ENCODE results near the gene BLOC1S2. TPM values are rescaled to one million over a fixed set of nuclear protein-coding genes. Genes with fewer than 3 reads are reported as not detected.

BLOC1S2 gene
- total and polyA plus RNA-seq, 2 of the 8 experiments (the other 6 are each of a cell fraction or from before 2014, with no cell fraction given), result 25.1 to 50.6 TPM

DNA sequence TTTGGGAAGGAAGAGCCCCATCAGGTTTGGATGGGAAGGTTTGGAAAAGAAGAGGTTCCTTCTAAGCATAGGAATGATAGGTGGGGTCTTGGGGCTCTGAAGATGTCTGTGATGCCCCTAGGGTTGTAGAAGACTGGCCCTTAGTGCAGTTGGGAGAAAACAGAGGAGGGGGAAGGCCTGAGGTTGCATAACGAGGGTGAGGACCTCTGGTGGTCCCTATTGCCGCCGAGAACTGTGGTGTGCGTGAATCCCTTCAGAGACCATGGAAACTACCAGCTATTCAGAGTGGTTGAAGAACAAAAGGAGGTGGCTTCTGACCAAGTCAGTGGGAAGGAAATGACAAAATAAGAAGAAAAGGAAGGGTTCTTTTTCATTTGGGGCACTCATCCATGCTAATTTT lies 46.6 kb upstream of the BLOC1S2 start:
- Histone ChIP-seq H4K20me1 (replicated peaks in 1 of 2; ENCODE audit: control insufficient read depth in 1 of 2, insufficient read depth in 2 of 2, low read length in 2 of 2) (no peaks in the 10 kb centered on the region), H3K79me2 (ENCODE audit: control insufficient read depth in 1 of 2, insufficient read depth in 2 of 2, low read length in 2 of 2) (no peaks in the 10 kb centered on the region), H3K9ac (replicated peaks in 1 of 4; ENCODE audit: extremely low read depth in 1 of 4, low read depth in 3 of 4, low read length in 3 of 4) (no peak overlapping the region), H3K27ac (ENCODE audit: low read depth, low read length) (no peak overlapping the region), H3K4me2 (ENCODE audit: insufficient read depth in 1 of 2, low read depth in 2 of 2, low read length in 2 of 2) (no peak overlapping the region), H3K36me3 (ENCODE audit: control insufficient read depth in 2 of 4, insufficient read depth in 4 of 4, low read length in 3 of 4) (no peaks in the 10 kb centered on the region; a peak in 1 of 8 replicates), H3K4me1 (replicated peaks in 1 of 4; ENCODE audit: control insufficient read depth in 3 of 4, insufficient read depth in 4 of 4, low read length in 3 of 4) (no peaks in the 10 kb centered on the region; a peak in 1 of 7 replicates), H2BK120ac (replicated peaks; ENCODE audit: low read depth, low read length) (no peak overlapping the region), H4K5ac (ENCODE audit: insufficient read length, low read depth, low read length) (no peak overlapping the region), H3K79me1 (ENCODE audit: low read depth, low read length) (no peaks in the 10 kb centered on the region), H2BK15ac (ENCODE audit: low read length) (no peak overlapping the region), H3K18ac (ENCODE audit: extremely low read depth, low read length) (no peak overlapping the region), H3K27me3 (replicated peaks in 1 of 4; ENCODE audit: control insufficient read depth in 3 of 4, extremely low read depth in 1 of 4, insufficient read depth in 3 of 4, low read length in 3 of 4) (no peaks in the 10 kb centered on the region; a peak in 1 of 7 replicates), H3K56ac (replicated peaks; ENCODE audit: insufficient read length, low read depth, low read length) (no peak overlapping the region), H3K23ac (ENCODE audit: insufficient read length) (no peak overlapping the region), H2BK20ac (ENCODE audit: low read length) (no peak overlapping the region), H2BK12ac (ENCODE audit: low read depth, low read length) (no peak overlapping the region), H3K9me3 (ENCODE audit: insufficient read depth in 2 of 2, low read depth in 1 of 2, low read length in 1 of 2) (no peaks in the 10 kb centered on the region), H4K91ac (replicated peaks; ENCODE audit: insufficient read length, low read length) (no peak overlapping the region), H3K23me2 (ENCODE audit: low read depth, low read length) (no peaks in the 10 kb centered on the region), H2AFZ (ENCODE audit: low read length) (no peak overlapping the region), H3K4ac (replicated peaks; ENCODE audit: insufficient read length, low read depth, low read length) (no peak overlapping the region), H3K14ac (ENCODE audit: insufficient read length) (no peak overlapping the region), H2BK5ac (ENCODE audit: low read depth, low read length) (no peak overlapping the region), H2AK5ac (ENCODE audit: low read depth, low read length) (no peak overlapping the region), H3K4me3 (ENCODE audit: extremely low read depth in 1 of 4, insufficient read depth in 2 of 4, low read depth in 3 of 4, low read length in 4 of 4) (no peak overlapping the region), H4K8ac (ENCODE audit: extremely low read depth, insufficient read depth, low read length) (no peak overlapping the region)
- POLR2A ChIA-PET (ENCODE audit: partially characterized antibody), result interaction anchor here (0.5 kb wide), 1 partner anchor 69 kb away, joined by 4 read pairs; no protein-coding TSS in a partner anchor
- no peak for FAIRE-seq
- DNase-seq (ENCODE audit: low read depth in 1 of 2, low spot score in 2 of 2), result no peak
- 0 out of 4 replicates have a peak, but pooled peaks of 1 of the 2 experiments have one; percentile 1 for TF ChIP-seq RAD21 (IDR thresholded peaks at IDR 0.05 in 1 of 2, conservative IDR thresholded peaks at IDR 0.05 in 1 of 2; ENCODE audit: low read depth in 2 of 2, low read length in 2 of 2)
- TF ChIP-seq RXRA (IDR thresholded peaks at IDR 0.05; ENCODE audit: insufficient read depth, low read depth, low read length), result no peak
- CTCF ChIA-PET (ENCODE audit: partially characterized antibody), result interaction anchor here (1.1 to 21.7 kb wide), 6 partner anchors 10 to 176 kb away, joined by 3 to 226 read pairs (median 4); no protein-coding TSS in a partner anchor
- WGBS, 2 experiments (ENCODE audit: extremely low coverage in 1 of 2, insufficient coverage in 1 of 2, insufficient read length in 1 of 2, insufficient replicate concordance in 2 of 2, low coverage in 1 of 2, low lambda C conversion rate in 2 of 2, missing lambda C conversion rate in 1 of 2), result 85% methylated on average over 4 of the region's 4 CpGs; no CpG with 5 or more reads in 1 of the 2 experiments
